ENCODE results near the gene MYH1. TPM values are rescaled to one million over a fixed set of nuclear protein-coding genes. Genes with fewer than 3 reads are reported as not detected.

MYH1 gene
- total and polyA plus RNA-seq, 10 of the 15 experiments (the other 5 are each of a cell fraction or from before 2014, with no cell fraction given), result 0.01 TPM; not detected in 9

DNA sequence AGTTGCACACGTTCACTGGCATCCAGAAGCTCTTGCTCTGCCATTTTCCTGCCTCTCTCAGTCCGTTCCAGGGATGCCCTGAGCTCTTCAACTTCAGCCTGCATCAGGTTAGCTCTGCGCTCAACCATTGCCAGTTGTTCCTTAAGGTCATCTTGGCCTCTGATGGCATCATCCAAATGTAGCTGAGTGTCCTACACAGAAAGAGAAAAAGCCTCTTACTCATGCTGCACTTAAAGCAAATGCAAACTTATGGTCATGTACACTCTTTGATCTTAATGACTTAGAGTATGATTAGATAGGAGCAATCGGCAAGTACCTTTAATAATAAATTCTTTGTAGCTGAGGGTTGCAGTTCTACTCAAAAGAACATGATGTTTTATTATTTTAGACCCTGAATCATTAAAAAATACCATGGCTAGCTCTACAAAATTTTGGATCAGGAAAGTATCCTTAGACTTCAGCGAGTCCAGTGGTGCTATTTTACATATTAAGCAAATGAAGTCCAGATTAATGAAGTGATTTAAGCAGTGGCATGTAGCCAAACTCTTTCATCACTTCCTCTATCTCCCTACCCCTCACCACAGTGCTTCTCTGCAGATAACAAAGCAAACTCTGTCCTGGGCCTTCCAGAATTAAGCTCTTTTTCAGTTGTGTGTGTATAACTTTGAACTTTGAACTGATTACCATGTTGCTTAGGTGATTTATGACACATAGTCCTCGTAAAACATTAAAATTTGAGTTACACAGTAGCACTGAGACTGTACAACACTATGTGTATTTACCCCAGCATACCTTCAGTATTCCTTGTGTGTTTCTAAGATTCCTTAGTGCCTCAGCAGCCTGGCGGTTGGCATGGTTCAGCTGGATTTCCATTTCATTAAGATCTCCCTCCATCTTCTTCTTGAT, 71.1 kb downstream of the MYH1 start:
- TF ChIP-seq, protein P1, sequence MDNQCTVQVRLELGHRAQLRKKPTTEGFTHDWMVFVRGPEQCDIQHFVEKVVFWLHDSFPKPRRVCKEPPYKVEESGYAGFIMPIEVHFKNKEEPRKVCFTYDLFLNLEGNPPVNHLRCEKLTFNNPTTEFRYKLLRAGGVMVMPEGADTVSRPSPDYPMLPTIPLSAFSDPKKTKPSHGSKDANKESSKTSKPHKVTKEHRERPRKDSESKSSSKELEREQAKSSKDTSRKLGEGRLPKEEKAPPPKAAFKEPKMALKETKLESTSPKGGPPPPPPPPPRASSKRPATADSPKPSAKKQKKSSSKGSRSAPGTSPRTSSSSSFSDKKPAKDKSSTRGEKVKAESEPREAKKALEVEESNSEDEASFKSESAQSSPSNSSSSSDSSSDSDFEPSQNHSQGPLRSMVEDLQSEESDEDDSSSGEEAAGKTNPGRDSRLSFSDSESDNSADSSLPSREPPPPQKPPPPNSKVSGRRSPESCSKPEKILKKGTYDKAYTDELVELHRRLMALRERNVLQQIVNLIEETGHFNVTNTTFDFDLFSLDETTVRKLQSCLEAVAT (IDR thresholded peaks at IDR 0.05), result no peak
- TF ChIP-seq, protein P2, sequence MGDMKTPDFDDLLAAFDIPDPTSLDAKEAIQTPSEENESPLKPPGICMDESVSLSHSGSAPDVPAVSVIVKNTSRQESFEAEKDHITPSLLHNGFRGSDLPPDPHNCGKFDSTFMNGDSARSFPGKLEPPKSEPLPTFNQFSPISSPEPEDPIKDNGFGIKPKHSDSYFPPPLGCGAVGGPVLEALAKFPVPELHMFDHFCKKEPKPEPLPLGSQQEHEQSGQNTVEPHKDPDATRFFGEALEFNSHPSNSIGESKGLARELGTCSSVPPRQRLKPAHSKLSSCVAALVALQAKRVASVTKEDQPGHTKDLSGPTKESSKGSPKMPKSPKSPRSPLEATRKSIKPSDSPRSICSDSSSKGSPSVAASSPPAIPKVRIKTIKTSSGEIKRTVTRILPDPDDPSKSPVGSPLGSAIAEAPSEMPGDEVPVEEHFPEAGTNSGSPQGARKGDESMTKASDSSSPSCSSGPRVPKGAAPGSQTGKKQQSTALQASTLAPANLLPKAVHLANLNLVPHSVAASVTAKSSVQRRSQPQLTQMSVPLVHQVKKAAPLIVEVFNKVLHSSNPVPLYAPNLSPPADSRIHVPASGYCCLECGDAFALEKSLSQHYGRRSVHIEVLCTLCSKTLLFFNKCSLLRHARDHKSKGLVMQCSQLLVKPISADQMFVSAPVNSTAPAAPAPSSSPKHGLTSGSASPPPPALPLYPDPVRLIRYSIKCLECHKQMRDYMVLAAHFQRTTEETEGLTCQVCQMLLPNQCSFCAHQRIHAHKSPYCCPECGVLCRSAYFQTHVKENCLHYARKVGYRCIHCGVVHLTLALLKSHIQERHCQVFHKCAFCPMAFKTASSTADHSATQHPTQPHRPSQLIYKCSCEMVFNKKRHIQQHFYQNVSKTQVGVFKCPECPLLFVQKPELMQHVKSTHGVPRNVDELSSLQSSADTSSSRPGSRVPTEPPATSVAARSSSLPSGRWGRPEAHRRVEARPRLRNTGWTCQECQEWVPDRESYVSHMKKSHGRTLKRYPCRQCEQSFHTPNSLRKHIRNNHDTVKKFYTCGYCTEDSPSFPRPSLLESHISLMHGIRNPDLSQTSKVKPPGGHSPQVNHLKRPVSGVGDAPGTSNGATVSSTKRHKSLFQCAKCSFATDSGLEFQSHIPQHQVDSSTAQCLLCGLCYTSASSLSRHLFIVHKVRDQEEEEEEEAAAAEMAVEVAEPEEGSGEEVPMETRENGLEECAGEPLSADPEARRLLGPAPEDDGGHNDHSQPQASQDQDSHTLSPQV (IDR thresholded peaks at IDR 0.05), result no peak
- no peaks in the 10 kb centered on the region for H3K9me3 ChIP-seq (replicated peaks; ENCODE audit: control insufficient read depth, insufficient read depth, low read length)
- ChIA-PET POLR2A (no interaction called here), RAD21 (ENCODE audit: unreplicated experiment) (no interaction called here), CTCF (interaction anchor here (1.0 kb wide), 2 partner anchors 32 to 152 kb away, joined by 3 read pairs; no protein-coding TSS in a partner anchor), SMC1A (ENCODE audit: uncharacterized antibody, unreplicated experiment) (interaction anchor here (0.9 kb wide), 1 partner anchor 14 kb away, joined by 3 read pairs; no protein-coding TSS in a partner anchor)
- no peaks in the 10 kb centered on the region for H3K36me3 ChIP-seq (ENCODE audit: control insufficient read depth in 2 of 2, insufficient read depth in 2 of 2, low read length in 1 of 2)
- no peak for DNase-seq (ENCODE audit: low read depth, low spot score)
- FAIRE-seq, result no peak
- no peak overlapping the region for H3K27ac ChIP-seq (ENCODE audit: control insufficient read depth, insufficient read depth)
- no peak overlapping the region for H2AFZ ChIP-seq (ENCODE audit: control insufficient read depth, low read depth, low read length)
- H3K9ac ChIP-seq (ENCODE audit: control insufficient read depth, insufficient read depth, low read length), result no peak overlapping the region
- no peaks in the 10 kb centered on the region for H3K79me2 ChIP-seq (ENCODE audit: control insufficient read depth, insufficient read depth, low read length)
- ATAC-seq, result no peak
- in situ Hi-C loops (cut with MboI), result no loop called here
- no TSS peak for BruUV-seq (replicated peaks)
- 15% methylated on average over 7 of the region's 7 CpGs for WGBS (ENCODE audit: insufficient coverage, insufficient replicate concordance, low lambda C conversion rate, missing lambda C conversion rate)
- no peak overlapping the region for H3K4me3 ChIP-seq
- H3K4me2 ChIP-seq (ENCODE audit: control insufficient read depth, insufficient read depth), result no peak overlapping the region
- H3K27me3 ChIP-seq (replicated peaks in 1 of 2; ENCODE audit: control insufficient read depth in 2 of 2, insufficient read depth in 2 of 2, low read length in 1 of 2), result no peaks in the 10 kb centered on the region
- no peaks in the 10 kb centered on the region for H4K20me1 ChIP-seq (ENCODE audit: control insufficient read depth, insufficient read depth)
- intact Hi-C loops (cut with micrococcal nuclease; ENCODE audit: unreplicated experiment), result no loop called here
- H3K4me1 ChIP-seq (ENCODE audit: control insufficient read depth, insufficient read depth, low read length), result no peaks in the 10 kb centered on the region

Other genes with a start within 250 kb of the MYH1 start
Only the 7 nearest of the 8 such genes appear.
- under 0.01 TPM in 1 of 2 replicates, not detected in the other for gene MYH13, start 145.5 kb downstream of the MYH1 start, total RNA-seq (2014; rRNA removed)
- gene MYH13, start 145.5 kb downstream of the MYH1 start, total RNA-seq (2014; rRNA removed; fragmentation: Illumina TruSeq; extraction: Trizol), result 0.04 and 0.05 TPM in 2 replicates
- gene MYH13, start 145.5 kb downstream of the MYH1 start, total RNA-seq (2021), result 0.03 TPM in 1 of 2 replicates, not detected in the other
- 0.04 and 0.07 TPM in 2 replicates for gene MYH13, start 145.5 kb downstream of the MYH1 start, polyA plus RNA-seq (2011; rRNA removed)
- gene MYH13, start 145.5 kb downstream of the MYH1 start, polyA plus RNA-seq (2014; fragmentation: Illumina TruSeq; extraction: Trizol), result 0.01 TPM in 1 of 2 replicates, not detected in the other
- under 1 TPM in 1 of 2 experiments, not detected in 1; 0.02 TPM for gene MYH13, start 145.5 kb downstream of the MYH1 start, polyA plus RNA-seq (2014; fragmentation: Nextera tagmentation; extraction: Ambion mirVana)
- gene MYH13, start 145.5 kb downstream of the MYH1 start, polyA plus RNA-seq (2014; rRNA removed), result 0.04 TPM in 1 of 2 replicates, not detected in the other
- under 1 TPM in 1 of 2 experiments, not detected in 1; 0.03 TPM for gene MYH13, start 145.5 kb downstream of the MYH1 start, polyA plus RNA-seq (2016; fragmentation: Nextera tagmentation; extraction: Ambion mirVana)
- not detected in 2 replicates for gene MYH8, start 96.6 kb downstream of the MYH1 start, total RNA-seq (2014; rRNA removed)
- gene MYH8, start 96.6 kb downstream of the MYH1 start, total RNA-seq (2014; rRNA removed; fragmentation: Illumina TruSeq; extraction: Trizol), result not detected in 2 replicates
- not detected in 2 replicates for gene MYH8, start 96.6 kb downstream of the MYH1 start, total RNA-seq (2021)
- gene MYH8, start 96.6 kb downstream of the MYH1 start, polyA plus RNA-seq (2011; rRNA removed), result 0.01 TPM in 2 replicates
- gene MYH8, start 96.6 kb downstream of the MYH1 start, polyA plus RNA-seq (2014; fragmentation: Illumina TruSeq; extraction: Trizol), result not detected in 2 replicates
- gene MYH8, start 96.6 kb downstream of the MYH1 start, polyA plus RNA-seq (2014; fragmentation: Nextera tagmentation; extraction: Ambion mirVana), result not detected
- gene MYH8, start 96.6 kb downstream of the MYH1 start, polyA plus RNA-seq (2014; rRNA removed), result not detected in 2 replicates
- under 1 TPM in 1 of 2 experiments, not detected in 1; 0.03 TPM for gene MYH8, start 96.6 kb downstream of the MYH1 start, polyA plus RNA-seq (2016; fragmentation: Nextera tagmentation; extraction: Ambion mirVana)
- not detected in 2 replicates for gene MYH4, start 49.0 kb downstream of the MYH1 start, total RNA-seq (2014; rRNA removed)
- not detected in 2 replicates for gene MYH4, start 49.0 kb downstream of the MYH1 start, total RNA-seq (2014; rRNA removed; fragmentation: Illumina TruSeq; extraction: Trizol)
- gene MYH4, start 49.0 kb downstream of the MYH1 start, total RNA-seq (2021), result not detected in 2 replicates
- not detected in 2 replicates for gene MYH4, start 49.0 kb downstream of the MYH1 start, polyA plus RNA-seq (2011; rRNA removed)
- not detected in 2 replicates for gene MYH4, start 49.0 kb downstream of the MYH1 start, polyA plus RNA-seq (2014; fragmentation: Illumina TruSeq; extraction: Trizol)
- gene MYH4, start 49.0 kb downstream of the MYH1 start, polyA plus RNA-seq (2014; fragmentation: Nextera tagmentation; extraction: Ambion mirVana), result not detected
- gene MYH4, start 49.0 kb downstream of the MYH1 start, polyA plus RNA-seq (2014; rRNA removed), result not detected in 2 replicates
- gene MYH4, start 49.0 kb downstream of the MYH1 start, polyA plus RNA-seq (2016; fragmentation: Nextera tagmentation; extraction: Ambion mirVana), result not detected
- gene MYH2, start 31.1 kb upstream of the MYH1 start, total RNA-seq (2014; rRNA removed), result not detected in 2 replicates
- not detected in 2 replicates for gene MYH2, start 31.1 kb upstream of the MYH1 start, total RNA-seq (2014; rRNA removed; fragmentation: Illumina TruSeq; extraction: Trizol)
- not detected in 2 replicates for gene MYH2, start 31.1 kb upstream of the MYH1 start, total RNA-seq (2021)
- not detected in 2 replicates for gene MYH2, start 31.1 kb upstream of the MYH1 start, polyA plus RNA-seq (2011; rRNA removed)
- not detected in 2 replicates for gene MYH2, start 31.1 kb upstream of the MYH1 start, polyA plus RNA-seq (2014; fragmentation: Illumina TruSeq; extraction: Trizol)
- gene MYH2, start 31.1 kb upstream of the MYH1 start, polyA plus RNA-seq (2014; fragmentation: Nextera tagmentation; extraction: Ambion mirVana), result not detected
- gene MYH2, start 31.1 kb upstream of the MYH1 start, polyA plus RNA-seq (2014; rRNA removed), result not detected in 2 replicates
- not detected for gene MYH2, start 31.1 kb upstream of the MYH1 start, polyA plus RNA-seq (2016; fragmentation: Nextera tagmentation; extraction: Ambion mirVana)
- gene MYH3, start 138.8 kb upstream of the MYH1 start, total RNA-seq (2014; rRNA removed), result 0.17 and 1.5 TPM in 2 replicates
- gene MYH3, start 138.8 kb upstream of the MYH1 start, total RNA-seq (2014; rRNA removed; fragmentation: Illumina TruSeq; extraction: Trizol), result 0.31 and 1.0 TPM in 2 replicates
- 1.1 and 1.4 TPM in 2 replicates for gene MYH3, start 138.8 kb upstream of the MYH1 start, total RNA-seq (2021)
- gene MYH3, start 138.8 kb upstream of the MYH1 start, polyA plus RNA-seq (2011; rRNA removed), result 0.98 and 1.2 TPM in 2 replicates
- 0.82 and 1.3 TPM in 2 replicates for gene MYH3, start 138.8 kb upstream of the MYH1 start, polyA plus RNA-seq (2014; fragmentation: Illumina TruSeq; extraction: Trizol)
- under 1 TPM; 0.14 to 0.69 TPM for gene MYH3, start 138.8 kb upstream of the MYH1 start, polyA plus RNA-seq (2014; fragmentation: Nextera tagmentation; extraction: Ambion mirVana)
- 0.36 and 0.53 TPM in 2 replicates for gene MYH3, start 138.8 kb upstream of the MYH1 start, polyA plus RNA-seq (2014; rRNA removed)
- under 1 TPM; 0.72 to 0.96 TPM for gene MYH3, start 138.8 kb upstream of the MYH1 start, polyA plus RNA-seq (2016; fragmentation: Nextera tagmentation; extraction: Ambion mirVana)
- gene SCO1, start 179.0 kb upstream of the MYH1 start, total RNA-seq (2014; rRNA removed), result 71.4 and 73.0 TPM in 2 replicates
- gene SCO1, start 179.0 kb upstream of the MYH1 start, total RNA-seq (2014; rRNA removed; fragmentation: Illumina TruSeq; extraction: Trizol), result 25.3 and 29.4 TPM in 2 replicates
- gene SCO1, start 179.0 kb upstream of the MYH1 start, total RNA-seq (2021), result 43.1 and 43.5 TPM in 2 replicates
- 32.6 and 42.4 TPM in 2 replicates for gene SCO1, start 179.0 kb upstream of the MYH1 start, polyA plus RNA-seq (2011; rRNA removed)
- 25.3 and 25.4 TPM in 2 replicates for gene SCO1, start 179.0 kb upstream of the MYH1 start, polyA plus RNA-seq (2014; fragmentation: Illumina TruSeq; extraction: Trizol)
- gene SCO1, start 179.0 kb upstream of the MYH1 start, polyA plus RNA-seq (2014; fragmentation: Nextera tagmentation; extraction: Ambion mirVana), result 10 to 100 TPM in 1 of 2 experiments, 1 to 10 TPM in 1; 8.2 to 24.8 TPM
- 41.7 and 50.9 TPM in 2 replicates for gene SCO1, start 179.0 kb upstream of the MYH1 start, polyA plus RNA-seq (2014; rRNA removed)
- gene SCO1, start 179.0 kb upstream of the MYH1 start, polyA plus RNA-seq (2016; fragmentation: Nextera tagmentation; extraction: Ambion mirVana), result 10 to 100 TPM; 64.7 to 68.1 TPM
- gene ADPRM, start 179.1 kb upstream of the MYH1 start, total RNA-seq (2014; rRNA removed), result 8.7 TPM in 2 replicates
- gene ADPRM, start 179.1 kb upstream of the MYH1 start, total RNA-seq (2014; rRNA removed; fragmentation: Illumina TruSeq; extraction: Trizol), result 11.0 and 11.7 TPM in 2 replicates
- gene ADPRM, start 179.1 kb upstream of the MYH1 start, total RNA-seq (2021), result 7.1 TPM in 2 replicates
- 13.8 and 18.4 TPM in 2 replicates for gene ADPRM, start 179.1 kb upstream of the MYH1 start, polyA plus RNA-seq (2011; rRNA removed)
- 8.8 and 11.4 TPM in 2 replicates for gene ADPRM, start 179.1 kb upstream of the MYH1 start, polyA plus RNA-seq (2014; fragmentation: Illumina TruSeq; extraction: Trizol)
- 10 to 100 TPM; 14.2 to 18.4 TPM for gene ADPRM, start 179.1 kb upstream of the MYH1 start, polyA plus RNA-seq (2014; fragmentation: Nextera tagmentation; extraction: Ambion mirVana)
- 5.4 and 7.5 TPM in 2 replicates for gene ADPRM, start 179.1 kb upstream of the MYH1 start, polyA plus RNA-seq (2014; rRNA removed)
- 1 to 10 TPM; 8.0 to 8.3 TPM for gene ADPRM, start 179.1 kb upstream of the MYH1 start, polyA plus RNA-seq (2016; fragmentation: Nextera tagmentation; extraction: Ambion mirVana)